SK-N-SH (cell line): ENCODE results near the gene APRT. TPM values are rescaled to one million over a fixed set of nuclear protein-coding genes. Genes with fewer than 3 reads are reported as not detected.

ENCODE experiments used
- CTCF ChIA-PET: fragments of 300-600, 350-600 bp; formaldehyde crosslinking; extraction: SDS; loops from one replicate; lab custom pipeline; 2021; lab: Yijun Ruan, JAX
- POLR2A ChIA-PET: fragments of 350-600 bp; sonication (Branson Sonifier 250); formaldehyde crosslinking; extraction: SDS; loops from one replicate; lab custom pipeline; 2020; ENCODE audit warnings: antibody characterized with exemption, inconsistent platforms; lab: Yijun Ruan, JAX
- DNase-seq: peaks from one replicate; pipeline ENCODE4 v3.0.0; 2012
- H2AFZ ChIP-seq: fragments of 200-600 bp; sonication (generic); 2 replicates; pipeline ENCODE4 v1.8.1; 2016; ENCODE audit warnings: antibody characterized with exemption, mild to moderate bottlenecking, low read depth
- H3F3A ChIP-seq: fragments of 200-600 bp; sonication (generic); replicated peaks from 2 replicates; pipeline ENCODE3; 2016; ENCODE audit warnings: antibody characterized with exemption, mild to moderate bottlenecking; ENCODE audit not compliant: insufficient read depth
- H3K27ac ChIP-seq, 2 experiments: fragments of 200-500 bp in 1 of 2; fragments of 200-600 bp in 1 of 2; sonication (Bioruptor generic) in 1 of 2; sonication (generic), shearing (Covaris generic) in 1 of 2; 2 replicates each; pipeline versions ENCODE4 v1.5.1 to v1.6.1; 2014 to 2016; ENCODE audit warnings: low read depth in 2 of 2, inconsistent platforms in 1 of 2, low read length in 1 of 2, mild to moderate bottlenecking in 1 of 2, mixed read lengths in 1 of 2
- H3K27me3 ChIP-seq: fragments of 200-600 bp; sonication (generic), shearing (Covaris generic); 2 replicates; pipeline ENCODE4 v1.6.1; 2016; ENCODE audit warnings: mixed run types; ENCODE audit not compliant: insufficient read depth
- H3K36me3 ChIP-seq, 2 experiments: fragments of 200-500 bp in 1 of 2; fragments of 200-600 bp in 1 of 2; sonication (Bioruptor generic) in 1 of 2; sonication (generic) in 1 of 2; replicated peaks in 1 of 2; 2 replicates each; pipeline versions ENCODE3 to v1.5.1; 2014 to 2016; ENCODE audit warnings: low read length in 1 of 2, mild to moderate bottlenecking in 1 of 2; ENCODE audit not compliant: insufficient read depth in 2 of 2, control insufficient read depth in 1 of 2
- H3K4me1 ChIP-seq, 2 experiments: fragments of 200-500 bp in 1 of 2; fragments of 200-600 bp in 1 of 2; sonication (Bioruptor generic) in 1 of 2; sonication (generic), shearing (Covaris generic) in 1 of 2; 2 replicates each; pipeline versions ENCODE4 v1.5.1 to v1.6.1; 2014 to 2016; ENCODE audit warnings: low read depth in 1 of 2, low read length in 1 of 2, mixed run types in 1 of 2; ENCODE audit not compliant: insufficient read depth in 2 of 2, control insufficient read depth in 1 of 2
- H3K4me2 ChIP-seq: fragments of 200-600 bp; sonication (generic), shearing (Covaris generic); 2 replicates; pipeline ENCODE4 v1.6.1; 2017; ENCODE audit warnings: mixed run types
- H3K4me3 ChIP-seq, 2 experiments: fragments of 200-500 bp in 1 of 2; fragments of 200-600 bp in 1 of 2; sonication (Bioruptor generic) in 1 of 2; sonication (generic), shearing (Covaris generic) in 1 of 2; 2 replicates each; pipeline versions ENCODE4 v1.5.1 to v1.8.1; 2014 to 2016; ENCODE audit warnings: low read depth in 2 of 2, inconsistent platforms in 1 of 2, low read length in 1 of 2, mild to moderate bottlenecking in 1 of 2, mixed read lengths in 1 of 2, moderate library complexity in 1 of 2
- H3K79me2 ChIP-seq: fragments of 200-600 bp; sonication (generic); 2 replicates; pipeline ENCODE4 v1.8.1; 2017; ENCODE audit warnings: mild to moderate bottlenecking; ENCODE audit not compliant: insufficient read depth
- H3K9ac ChIP-seq: fragments of 200-600 bp; sonication (generic); 2 replicates; pipeline ENCODE4 v1.6.1; 2017; ENCODE audit warnings: mixed run types
- H3K9me2 ChIP-seq: fragments of 200-600 bp; sonication (generic); 2 replicates; pipeline ENCODE4 v1.6.1; 2017; ENCODE audit warnings: mixed run types
- H3K9me3 ChIP-seq: fragments of 200-600 bp; sonication (generic); 2 replicates; pipeline ENCODE4 v1.6.1; 2017; ENCODE audit warnings: mixed run types, mild to moderate bottlenecking, moderate library complexity
- H4K20me1 ChIP-seq: fragments of 200-600 bp; sonication (generic); 2 replicates; pipeline ENCODE4 v1.6.1; 2017; ENCODE audit warnings: mild to moderate bottlenecking, mixed run types; ENCODE audit not compliant: insufficient read depth
- CHD2 ChIP-seq: fragments of 150-350 bp; IDR thresholded peaks from 2 replicates; pipeline ENCODE4 v1.6.1; 2018; ENCODE audit warnings: low read length; ENCODE audit not compliant: partially characterized antibody
- FOSL2 ChIP-seq: IDR thresholded peaks from 2 replicates; pipeline ENCODE4 v1.4.0; 2012; ENCODE audit warnings: low read depth, mild to moderate bottlenecking, moderate library complexity, borderline replicate concordance
- FOXM1 ChIP-seq: IDR thresholded peaks from 2 replicates; pipeline ENCODE4 v1.4.0; 2012; ENCODE audit warnings: low read depth, mild to moderate bottlenecking
- JUND ChIP-seq: IDR thresholded peaks from 2 replicates; pipeline ENCODE4 v1.4.0; 2012
- NFIC ChIP-seq: IDR thresholded peaks from 2 replicates; pipeline ENCODE4 v1.4.0; 2012; ENCODE audit warnings: borderline replicate concordance
- POLR2AphosphoS5 ChIP-seq: IDR thresholded peaks from 2 replicates; pipeline ENCODE4 v1.6.1; 2012; ENCODE audit warnings: low read depth, low read length
- RCOR1 ChIP-seq: fragments of 150-350 bp; IDR thresholded peaks from 2 replicates; pipeline ENCODE4 v1.6.1; 2017; ENCODE audit warnings: antibody characterized with exemption, low read length
- RXRA ChIP-seq: IDR thresholded peaks from 2 replicates; pipeline ENCODE4 v1.4.0; 2012; ENCODE audit warnings: low read depth, mild to moderate bottlenecking, borderline replicate concordance
- SIN3A ChIP-seq: IDR thresholded peaks from 2 replicates; pipeline ENCODE4 v1.6.1; 2012; ENCODE audit warnings: low read depth, mild to moderate bottlenecking, low read length, moderate library complexity, borderline replicate concordance
- TAF1 ChIP-seq: IDR thresholded peaks from 2 replicates; pipeline ENCODE4 v1.6.1; 2012; ENCODE audit warnings: low read depth, mild to moderate bottlenecking, low read length, moderate library complexity, borderline replicate concordance
- TCF12 ChIP-seq: IDR thresholded peaks from 2 replicates; pipeline ENCODE4 v1.4.0; 2012
- TEAD4 ChIP-seq: IDR thresholded peaks from 2 replicates; pipeline ENCODE4 v1.4.0; 2012; ENCODE audit warnings: mild to moderate bottlenecking, borderline replicate concordance; ENCODE audit not compliant: insufficient read depth
- YY1 ChIP-seq: IDR thresholded peaks from 2 replicates; pipeline ENCODE4 v1.4.0; 2012; ENCODE audit warnings: low read depth, mild to moderate bottlenecking
- WGBS: methylation state at CpG from one replicate; pipeline ENCODE4 v1.1.6; 2017; ENCODE audit warnings: low lambda C conversion rate; 5-methylcytosine and 5-hydroxymethylcytosine counted together
- polyA plus RNA-seq, 3 experiments: library from polyadenylated mRNA; depleted of rRNA; stranded (reverse); fragments of >200 nt; gene quantifications; 2 replicates each; pipeline ENCODE4 v1.2.3, GENCODE V29; 2012
- TF ChIP-seq, protein P1 (sequence below): fragments of 150-350 bp; IDR thresholded peaks from 2 replicates; pipeline ENCODE4 v1.6.1; 2016; ENCODE audit warnings: mild to moderate bottlenecking, low read depth, low read length
- TF ChIP-seq, protein P2 (sequence below): IDR thresholded peaks from 2 replicates; pipeline ENCODE4 v1.4.0; 2012; ENCODE audit warnings: low read depth, borderline replicate concordance
- TF ChIP-seq, protein P3 (sequence below): IDR thresholded peaks from 2 replicates; pipeline ENCODE4 v1.4.0; 2012; ENCODE audit warnings: low read depth
- TF ChIP-seq, protein P4 (sequence below): fragments of 200-600 bp; sonication (generic); IDR thresholded peaks from 2 replicates; pipeline ENCODE4 v1.6.1; 2017; ENCODE audit warnings: antibody characterized with exemption, mild to moderate bottlenecking, moderate library complexity
- TF ChIP-seq, protein P5 (sequence below): IDR thresholded peaks from 2 replicates; pipeline ENCODE4 v1.4.0; 2012; ENCODE audit warnings: low read depth, borderline replicate concordance

Gene APRT
- polyA plus RNA-seq, 1 of the 3 experiments (the other 2 are of a cell fraction) = 192 TPM

DNA sequence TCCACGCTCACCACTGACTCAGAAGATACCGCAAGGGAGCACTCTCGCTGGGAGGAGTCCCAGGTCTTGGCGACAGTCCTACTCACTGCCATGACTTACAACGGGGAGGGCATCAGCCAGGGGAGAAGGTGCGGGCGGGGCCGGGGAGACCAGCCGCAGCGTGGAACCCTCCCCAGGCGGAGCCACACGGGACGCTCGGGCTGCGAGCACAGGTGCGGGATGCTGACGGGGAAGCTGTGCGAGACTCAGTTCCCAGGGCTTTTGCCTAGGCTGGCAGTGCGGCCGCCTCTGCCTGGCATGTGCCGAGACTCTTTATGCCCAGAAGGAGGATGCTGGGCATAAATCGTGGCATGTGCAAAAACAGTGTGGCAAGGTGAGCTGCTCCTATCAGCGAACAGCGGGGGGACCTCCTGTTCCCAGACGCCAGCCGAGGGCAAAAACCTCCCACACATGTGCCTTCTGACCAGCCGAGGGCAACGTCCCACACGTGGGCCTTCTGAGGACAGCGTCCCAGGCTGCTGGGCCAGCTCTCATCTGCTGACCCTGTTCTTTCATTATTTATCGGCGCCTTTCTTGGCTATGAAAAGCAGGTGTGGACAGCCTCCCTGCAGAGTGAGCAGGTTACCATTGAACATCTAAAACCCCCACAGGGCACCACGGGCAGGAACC lies 38.9 kb upstream of the APRT start:
- peaks cover 0 to 2% of the 10 kb centered on the region in 2 experiments; a peak in 1 of 4 replicates for H3K4me1 ChIP-seq
- no peak overlapping the region for H2AFZ ChIP-seq
- peaks cover 0 to 7% of the 10 kb centered on the region in 2 experiments for H3K36me3 ChIP-seq
- H3K79me2 ChIP-seq = peaks cover 6% of the 10 kb centered on the region
- DNase-seq = no peak
- no peak overlapping the region for H3K9ac ChIP-seq
- H3F3A ChIP-seq = peaks cover 8% of the 10 kb centered on the region
- no peaks in the 10 kb centered on the region for H3K9me3 ChIP-seq
- H3K9me2 ChIP-seq = no peaks in the 10 kb centered on the region
- no peak overlapping the region for H3K4me3 ChIP-seq
- H3K4me2 ChIP-seq = no peak overlapping the region
- POLR2A ChIA-PET = no interaction called here
- WGBS = 89% methylated on average over 10 of the region's 33 CpGs
- TF ChIP-seq TEAD4 (no peak), YY1 (no peak), RCOR1 (no peak), FOSL2 (no peak), RXRA (no peak), JUND (no peak), NFIC (no peak), TAF1 (no peak), POLR2AphosphoS5 (no peak), SIN3A (no peak), CHD2 (no peak), TCF12 (no peak), FOXM1 (no peak)
- TF ChIP-seq, protein P1, sequence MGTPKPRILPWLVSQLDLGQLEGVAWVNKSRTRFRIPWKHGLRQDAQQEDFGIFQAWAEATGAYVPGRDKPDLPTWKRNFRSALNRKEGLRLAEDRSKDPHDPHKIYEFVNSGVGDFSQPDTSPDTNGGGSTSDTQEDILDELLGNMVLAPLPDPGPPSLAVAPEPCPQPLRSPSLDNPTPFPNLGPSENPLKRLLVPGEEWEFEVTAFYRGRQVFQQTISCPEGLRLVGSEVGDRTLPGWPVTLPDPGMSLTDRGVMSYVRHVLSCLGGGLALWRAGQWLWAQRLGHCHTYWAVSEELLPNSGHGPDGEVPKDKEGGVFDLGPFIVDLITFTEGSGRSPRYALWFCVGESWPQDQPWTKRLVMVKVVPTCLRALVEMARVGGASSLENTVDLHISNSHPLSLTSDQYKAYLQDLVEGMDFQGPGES = no peak
- TF ChIP-seq, protein P2, sequence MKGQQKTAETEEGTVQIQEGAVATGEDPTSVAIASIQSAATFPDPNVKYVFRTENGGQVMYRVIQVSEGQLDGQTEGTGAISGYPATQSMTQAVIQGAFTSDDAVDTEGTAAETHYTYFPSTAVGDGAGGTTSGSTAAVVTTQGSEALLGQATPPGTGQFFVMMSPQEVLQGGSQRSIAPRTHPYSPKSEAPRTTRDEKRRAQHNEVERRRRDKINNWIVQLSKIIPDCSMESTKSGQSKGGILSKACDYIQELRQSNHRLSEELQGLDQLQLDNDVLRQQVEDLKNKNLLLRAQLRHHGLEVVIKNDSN = no peak
- TF ChIP-seq, protein P3, sequence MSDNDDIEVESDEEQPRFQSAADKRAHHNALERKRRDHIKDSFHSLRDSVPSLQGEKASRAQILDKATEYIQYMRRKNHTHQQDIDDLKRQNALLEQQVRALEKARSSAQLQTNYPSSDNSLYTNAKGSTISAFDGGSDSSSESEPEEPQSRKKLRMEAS = no peak
- TF ChIP-seq, protein P4, sequence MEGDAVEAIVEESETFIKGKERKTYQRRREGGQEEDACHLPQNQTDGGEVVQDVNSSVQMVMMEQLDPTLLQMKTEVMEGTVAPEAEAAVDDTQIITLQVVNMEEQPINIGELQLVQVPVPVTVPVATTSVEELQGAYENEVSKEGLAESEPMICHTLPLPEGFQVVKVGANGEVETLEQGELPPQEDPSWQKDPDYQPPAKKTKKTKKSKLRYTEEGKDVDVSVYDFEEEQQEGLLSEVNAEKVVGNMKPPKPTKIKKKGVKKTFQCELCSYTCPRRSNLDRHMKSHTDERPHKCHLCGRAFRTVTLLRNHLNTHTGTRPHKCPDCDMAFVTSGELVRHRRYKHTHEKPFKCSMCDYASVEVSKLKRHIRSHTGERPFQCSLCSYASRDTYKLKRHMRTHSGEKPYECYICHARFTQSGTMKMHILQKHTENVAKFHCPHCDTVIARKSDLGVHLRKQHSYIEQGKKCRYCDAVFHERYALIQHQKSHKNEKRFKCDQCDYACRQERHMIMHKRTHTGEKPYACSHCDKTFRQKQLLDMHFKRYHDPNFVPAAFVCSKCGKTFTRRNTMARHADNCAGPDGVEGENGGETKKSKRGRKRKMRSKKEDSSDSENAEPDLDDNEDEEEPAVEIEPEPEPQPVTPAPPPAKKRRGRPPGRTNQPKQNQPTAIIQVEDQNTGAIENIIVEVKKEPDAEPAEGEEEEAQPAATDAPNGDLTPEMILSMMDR = no peak
- TF ChIP-seq, protein P5, sequence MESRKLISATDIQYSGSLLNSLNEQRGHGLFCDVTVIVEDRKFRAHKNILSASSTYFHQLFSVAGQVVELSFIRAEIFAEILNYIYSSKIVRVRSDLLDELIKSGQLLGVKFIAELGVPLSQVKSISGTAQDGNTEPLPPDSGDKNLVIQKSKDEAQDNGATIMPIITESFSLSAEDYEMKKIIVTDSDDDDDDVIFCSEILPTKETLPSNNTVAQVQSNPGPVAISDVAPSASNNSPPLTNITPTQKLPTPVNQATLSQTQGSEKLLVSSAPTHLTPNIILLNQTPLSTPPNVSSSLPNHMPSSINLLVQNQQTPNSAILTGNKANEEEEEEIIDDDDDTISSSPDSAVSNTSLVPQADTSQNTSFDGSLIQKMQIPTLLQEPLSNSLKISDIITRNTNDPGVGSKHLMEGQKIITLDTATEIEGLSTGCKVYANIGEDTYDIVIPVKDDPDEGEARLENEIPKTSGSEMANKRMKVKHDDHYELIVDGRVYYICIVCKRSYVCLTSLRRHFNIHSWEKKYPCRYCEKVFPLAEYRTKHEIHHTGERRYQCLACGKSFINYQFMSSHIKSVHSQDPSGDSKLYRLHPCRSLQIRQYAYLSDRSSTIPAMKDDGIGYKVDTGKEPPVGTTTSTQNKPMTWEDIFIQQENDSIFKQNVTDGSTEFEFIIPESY = no peak
- TF ChIP-seq, all 33 proteins: peak for 0
- Histone ChIP-seq H4K20me1 (0 out of 2 replicates have a peak, but pooled peaks cover 5% of the 10 kb centered on the region), H3K27ac (no peak overlapping the region), H3K27me3 (no peaks in the 10 kb centered on the region)
- CTCF ChIA-PET = interaction anchor here (0.9 to 1.2 kb wide), 2 partner anchors 15 to 35 kb away, joined by 3 read pairs; no protein-coding TSS in a partner anchor
